ENCODE data around the gene SORCS1.

Gene SORCS1

DNA sequence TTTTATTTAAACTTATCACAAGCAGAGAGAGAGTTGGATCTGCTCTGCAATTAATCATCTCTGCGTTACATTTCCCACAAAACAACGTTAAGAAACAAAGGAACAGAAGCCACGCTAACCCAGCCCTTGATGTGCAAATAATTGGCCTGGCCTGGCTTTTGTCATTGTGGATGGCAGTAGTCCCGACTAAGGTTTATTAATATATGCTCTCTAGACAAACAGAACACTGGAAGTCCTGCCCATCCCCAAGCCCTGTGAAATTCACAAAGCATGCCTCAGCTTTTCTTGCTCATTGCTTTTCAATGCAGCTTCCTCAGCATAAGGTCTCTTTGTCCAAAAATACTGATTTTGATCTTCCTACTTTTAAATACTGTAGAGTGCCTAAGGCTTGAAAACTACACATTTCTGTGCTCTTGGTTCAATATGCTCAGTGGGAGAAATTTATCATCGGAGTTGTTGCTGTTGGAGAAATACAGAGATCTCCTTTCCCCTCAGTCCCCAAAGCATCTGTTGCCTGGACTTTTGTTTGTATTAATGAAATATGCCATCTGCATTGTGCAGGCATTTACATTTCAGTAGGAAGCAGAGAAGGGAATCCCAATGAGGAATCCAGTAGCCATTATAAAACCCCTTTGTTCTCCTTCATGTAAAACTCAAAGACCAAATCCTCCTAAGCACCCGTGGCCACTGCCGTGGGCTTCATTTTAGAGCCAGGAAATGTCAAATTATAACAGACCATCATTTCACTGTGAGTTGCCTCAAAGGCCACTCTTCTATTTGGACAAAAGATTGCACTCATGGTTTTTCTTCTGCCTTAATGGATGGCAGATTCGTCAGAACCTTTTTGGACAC, 61.1 kb downstream of the SORCS1 start:
- DNase-seq = no peak

DNA sequence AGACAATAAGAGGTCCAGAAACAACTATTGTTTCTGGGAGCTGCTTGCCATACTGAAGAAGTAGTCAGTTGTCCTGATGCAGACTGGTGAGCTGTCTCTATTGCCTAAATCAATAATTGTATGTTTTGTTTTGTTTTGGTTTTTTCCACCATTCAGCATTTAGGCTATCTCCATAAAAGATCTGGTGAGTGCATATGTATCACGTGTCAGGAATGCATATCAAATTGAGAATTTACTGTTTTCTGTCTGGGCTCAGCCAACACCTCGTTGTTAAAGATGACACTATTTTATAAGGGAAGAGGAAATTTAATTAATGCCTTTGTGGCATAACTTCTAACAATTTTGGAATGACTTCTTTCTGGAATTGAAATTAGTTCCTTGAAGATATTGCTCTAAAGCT, 66.2 kb downstream of the SORCS1 start:
- DNase-seq = no peak

DNA sequence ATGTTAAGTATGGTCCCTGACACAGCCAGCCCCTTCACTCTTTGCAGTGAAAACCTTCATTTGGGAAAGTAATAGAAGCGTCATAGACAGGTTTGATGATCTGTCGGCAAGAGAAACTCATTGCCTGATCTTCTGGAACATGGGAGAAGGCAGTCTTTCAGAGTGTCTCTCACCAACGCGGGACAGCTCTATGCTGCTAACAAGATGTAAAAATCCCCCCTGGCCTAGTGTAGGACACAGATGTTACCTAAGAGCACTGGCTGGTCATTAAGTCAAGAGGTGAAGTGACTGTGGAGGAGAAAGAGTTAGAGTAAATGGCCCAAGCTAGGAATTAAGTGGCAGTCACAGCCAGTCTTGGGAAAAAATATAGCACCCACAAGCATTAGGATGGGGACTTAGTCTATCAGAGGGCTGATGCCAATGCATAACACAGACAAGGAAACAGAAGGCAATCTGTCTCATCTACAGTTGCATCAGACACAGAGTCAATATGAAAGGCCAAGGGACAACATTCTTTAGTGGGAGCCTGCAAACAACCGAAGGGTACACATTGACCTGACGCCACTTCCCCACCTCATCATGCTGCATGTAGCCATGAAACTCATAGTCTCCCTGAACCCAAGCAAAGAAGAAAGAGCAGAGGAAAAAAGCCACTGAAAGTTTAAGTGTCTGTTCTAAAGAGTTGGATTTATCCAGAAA, 69.5 kb downstream of the SORCS1 start:
- no peak for DNase-seq

DNA sequence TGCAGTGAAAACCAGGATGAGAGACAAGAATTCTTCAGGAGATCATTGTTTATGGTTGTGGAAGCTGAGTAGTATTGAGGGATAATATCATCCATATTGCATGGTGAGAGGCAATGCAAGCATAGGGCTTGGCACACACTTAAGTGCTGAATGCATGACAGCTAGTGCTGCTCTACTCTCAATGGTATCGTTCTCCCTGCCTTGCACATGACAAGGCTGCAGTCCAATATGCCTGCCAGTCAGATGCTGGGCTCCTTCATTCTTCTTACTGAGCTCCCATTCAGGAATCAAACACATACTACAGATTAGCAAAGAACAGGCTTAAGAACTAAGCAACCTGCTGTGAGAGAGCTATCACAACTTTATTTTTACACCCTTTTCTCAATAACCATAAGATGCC, 72.2 kb downstream of the SORCS1 start:
- DNase-seq = no peak

DNA sequence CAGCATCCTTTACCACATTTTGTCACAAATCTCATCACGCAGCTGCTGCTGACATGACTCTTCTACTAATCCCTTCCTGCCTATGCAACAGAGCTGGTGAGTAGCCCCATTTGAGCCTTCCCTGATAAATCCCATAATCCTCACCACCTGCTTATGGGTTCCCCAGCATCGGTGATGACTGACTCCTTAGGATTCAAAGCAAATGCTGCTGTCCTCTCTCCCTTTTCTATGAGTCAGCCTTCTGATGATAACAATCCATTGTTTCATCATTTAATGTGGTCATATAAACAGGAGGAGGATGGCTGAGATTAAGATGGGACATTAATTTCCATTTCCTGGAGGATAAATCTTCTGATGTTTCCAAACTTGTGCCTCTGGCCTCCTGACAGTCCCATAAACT, 73.4 kb downstream of the SORCS1 start:
- DNase-seq = no peak

DNA sequence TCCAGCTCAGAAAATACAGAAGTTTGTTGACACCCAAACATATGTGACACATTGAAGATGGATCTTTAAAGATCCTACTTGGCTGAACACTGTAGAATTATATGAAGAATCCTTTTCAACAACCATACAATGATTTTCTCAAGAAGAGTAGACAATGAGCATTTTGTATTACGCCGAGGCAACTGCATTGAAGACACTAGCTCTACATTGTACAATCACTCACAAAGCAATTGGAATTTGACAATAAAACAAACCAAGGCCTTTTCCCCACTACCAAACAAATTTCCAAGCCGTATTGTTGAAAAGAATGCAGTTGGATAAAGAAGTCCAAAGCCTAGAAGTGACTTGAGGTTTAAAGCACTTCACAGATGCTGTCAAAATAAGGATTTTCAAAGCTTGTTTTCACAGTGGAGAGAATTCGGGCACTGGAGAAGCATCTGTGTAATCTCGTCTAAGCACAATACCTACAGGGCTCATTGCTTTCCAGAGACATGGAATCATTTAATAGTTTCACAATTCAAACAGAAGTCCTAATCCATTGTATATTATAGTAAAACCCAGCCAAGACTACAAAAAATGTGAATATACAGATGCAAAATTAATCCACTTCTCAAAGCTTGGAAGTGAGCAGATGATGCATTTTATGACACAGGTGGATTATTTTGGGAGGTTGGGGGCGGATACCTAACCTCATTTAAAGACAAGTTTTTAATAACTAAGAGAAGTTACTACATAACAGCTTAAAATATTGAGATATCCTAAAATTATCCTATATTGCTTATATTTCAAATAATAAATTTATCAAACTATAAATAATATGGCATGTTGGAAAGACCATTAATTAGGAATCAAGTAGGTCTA, 78.6 kb downstream of the SORCS1 start:
- DNase-seq = no peak

DNA sequence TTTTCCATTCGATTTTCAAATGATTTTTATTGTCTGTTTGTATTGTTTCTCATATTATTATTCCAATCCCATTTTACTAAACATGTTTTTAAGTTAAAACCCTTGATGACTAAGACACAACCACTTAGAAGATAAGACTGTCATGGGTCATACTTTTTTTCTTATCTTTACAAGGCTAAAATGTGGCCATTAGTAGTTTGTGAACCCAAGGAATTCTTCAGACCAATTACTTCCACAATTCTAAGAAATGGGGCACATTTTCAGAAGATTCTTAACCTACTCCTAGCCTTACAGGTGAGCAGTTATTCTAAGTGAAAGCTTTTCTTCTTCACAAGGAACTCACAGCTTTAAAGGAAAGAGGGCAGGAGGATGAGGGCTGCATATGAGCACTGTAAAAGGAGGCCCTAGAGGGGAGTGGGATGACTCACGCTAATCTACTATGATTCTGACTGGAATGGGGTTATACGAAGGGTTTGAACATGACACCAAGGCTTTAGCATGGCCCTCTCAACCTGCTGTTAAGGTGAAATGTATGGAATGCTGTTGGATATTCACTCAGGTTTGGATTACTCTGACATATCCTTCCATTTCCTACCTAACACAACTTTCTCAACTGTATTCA, 81.0 kb downstream of the SORCS1 start:
- no peak for DNase-seq

DNA sequence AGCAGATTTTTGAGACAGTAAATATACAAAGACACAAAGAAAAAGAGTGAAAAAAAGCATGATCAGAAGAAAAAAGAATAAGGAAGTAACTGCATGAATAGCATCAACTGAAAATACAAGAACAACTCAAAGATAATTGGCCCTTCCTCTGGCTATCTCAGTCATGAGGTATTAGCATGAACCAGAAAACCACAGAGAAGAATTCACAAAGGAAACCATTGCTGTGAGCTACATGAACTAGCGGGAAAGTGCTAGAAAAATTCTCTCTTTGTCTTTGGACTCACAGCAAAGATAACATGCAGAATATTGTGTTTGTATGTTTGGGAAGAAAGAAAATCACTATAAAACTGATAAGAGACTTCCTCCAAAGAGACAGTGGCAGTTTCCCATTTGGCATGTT, 82.9 kb downstream of the SORCS1 start:
- no peak for DNase-seq

DNA sequence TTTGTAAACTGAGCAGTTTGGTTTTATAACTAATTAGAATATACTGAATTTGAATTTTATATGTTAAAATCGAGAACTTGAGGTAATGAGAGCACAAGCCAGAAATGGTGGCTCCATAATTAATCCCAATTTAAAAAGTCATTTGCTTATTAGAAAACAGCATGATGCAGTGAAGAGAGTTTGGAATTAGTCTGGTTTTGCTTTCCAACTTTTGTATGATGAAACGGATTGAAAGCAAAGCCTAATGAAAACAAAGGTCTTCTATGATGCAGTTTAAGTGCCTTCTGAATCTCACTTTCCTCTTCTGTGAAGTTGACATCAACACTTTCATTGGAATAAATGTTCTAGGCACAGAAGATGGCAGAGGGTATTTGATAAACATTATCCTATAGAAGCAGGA, 89.4 kb downstream of the SORCS1 start:
- DNase-seq = no peak

DNA sequence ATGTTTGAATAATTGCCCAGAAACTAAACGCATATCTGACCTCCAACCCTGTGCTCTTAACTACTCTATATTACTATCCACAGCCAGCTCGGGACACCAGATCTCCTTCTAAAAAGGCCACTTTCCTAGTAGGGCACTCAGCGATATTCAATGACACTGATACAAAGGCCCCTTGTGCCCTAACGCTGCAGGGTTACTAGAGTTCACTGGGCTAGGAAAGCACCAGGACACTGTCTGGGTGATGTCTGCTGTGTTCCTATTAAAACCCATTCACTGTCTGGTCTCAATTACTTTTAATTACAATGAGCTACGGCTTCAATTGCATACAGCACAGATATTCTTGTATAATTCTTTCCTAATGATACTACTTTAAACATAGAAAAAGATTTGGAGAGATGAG, 91.7 kb downstream of the SORCS1 start:
- no peak for DNase-seq

DNA sequence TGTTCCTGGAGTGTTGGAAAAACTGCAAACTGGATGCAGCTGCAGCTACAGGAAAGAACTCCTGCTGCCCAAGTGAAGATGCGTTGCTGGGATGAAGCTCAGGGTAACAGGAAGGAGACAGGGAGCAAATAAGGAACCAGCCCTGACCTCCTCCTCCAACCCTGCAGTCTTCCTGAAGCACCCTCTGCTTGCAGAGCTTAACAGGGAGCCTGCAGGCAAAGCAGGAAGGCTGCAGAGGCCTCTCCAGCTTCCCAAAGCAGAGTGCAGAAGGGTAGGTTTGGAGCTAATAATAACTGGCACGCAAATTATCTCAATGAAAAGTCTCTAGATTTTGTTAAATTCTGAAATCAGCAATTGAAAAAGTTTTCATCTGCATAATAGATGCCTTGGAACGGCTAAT, 92.5 kb downstream of the SORCS1 start:
- DNase-seq = no peak

DNA sequence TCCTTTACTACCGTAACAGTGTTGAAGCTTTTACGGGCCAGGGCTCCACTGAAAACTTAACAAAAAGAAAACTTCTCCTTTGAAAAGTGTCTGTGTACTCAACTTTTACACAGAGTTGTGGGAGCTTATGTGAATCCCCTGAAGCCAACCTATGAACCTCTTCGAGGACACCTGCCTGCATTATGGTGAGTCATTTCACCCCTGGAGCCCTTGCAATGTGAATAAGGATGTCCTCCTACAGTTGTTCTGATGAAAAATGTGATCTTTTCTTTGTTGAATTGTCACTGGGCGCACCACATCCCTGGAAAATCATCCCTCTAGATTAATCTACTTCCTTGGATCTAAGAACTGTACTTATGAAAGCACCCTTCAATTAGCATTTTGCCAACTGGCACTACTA, 93.2 kb downstream of the SORCS1 start:
- DNase-seq = no peak

DNA sequence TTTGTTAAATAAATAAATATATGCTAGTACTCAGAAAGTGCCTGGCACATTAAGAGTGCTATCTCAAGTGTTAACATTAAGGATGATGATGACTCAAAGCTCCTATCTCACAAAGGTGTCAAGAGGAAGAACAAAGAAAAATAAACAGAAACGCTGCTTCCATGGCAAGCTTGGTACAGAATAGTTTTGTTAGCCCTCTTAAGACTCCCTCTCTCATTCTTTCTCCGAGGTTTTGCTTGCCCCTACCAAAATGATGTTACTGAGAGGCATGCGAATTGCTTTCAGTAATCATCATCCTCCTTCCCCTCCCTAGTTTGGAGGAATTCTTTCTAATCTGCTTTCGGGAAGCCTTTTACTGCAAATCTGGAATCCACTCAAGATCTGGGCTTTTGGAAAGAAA, 96.7 kb downstream of the SORCS1 start:
- DNase-seq = no peak

DNA sequence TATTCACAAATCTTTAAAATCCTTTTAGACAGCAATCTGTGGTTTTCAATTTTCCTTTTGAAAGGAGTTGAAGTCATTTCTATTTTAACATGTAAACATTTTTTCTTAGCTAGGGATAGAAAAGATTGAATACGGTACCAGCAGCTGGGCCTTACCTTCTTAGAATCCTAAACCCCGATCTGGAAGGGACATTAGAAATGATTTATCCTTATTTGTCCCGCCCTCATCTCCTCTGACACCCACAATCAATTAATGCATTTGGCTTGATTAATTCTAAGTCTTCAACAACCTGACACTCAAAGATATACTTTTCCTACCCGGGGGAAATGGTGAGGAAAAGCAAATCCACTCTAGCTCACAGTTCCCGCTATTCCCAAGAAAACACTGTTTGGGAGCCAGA, 100.4 kb downstream of the SORCS1 start:
- DNase-seq = no peak

DNA sequence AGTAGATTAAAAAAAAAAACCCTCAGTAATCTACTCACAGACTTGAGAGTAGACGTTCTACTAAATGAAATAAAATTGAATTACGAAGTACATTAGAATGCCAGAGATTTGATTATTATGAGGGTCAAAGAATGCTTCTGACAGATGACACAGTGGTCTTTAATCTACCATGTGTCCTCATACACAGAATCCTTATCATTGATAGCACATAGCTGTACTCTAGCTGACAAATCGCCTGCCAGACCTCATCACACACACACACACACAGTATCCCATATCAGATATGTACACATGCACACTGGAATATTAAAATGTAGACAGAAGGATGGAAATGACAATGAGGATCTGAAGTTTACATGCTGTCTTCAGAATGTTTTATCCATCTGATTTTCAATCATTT, 104.6 kb downstream of the SORCS1 start:
- DNase-seq = no peak

DNA sequence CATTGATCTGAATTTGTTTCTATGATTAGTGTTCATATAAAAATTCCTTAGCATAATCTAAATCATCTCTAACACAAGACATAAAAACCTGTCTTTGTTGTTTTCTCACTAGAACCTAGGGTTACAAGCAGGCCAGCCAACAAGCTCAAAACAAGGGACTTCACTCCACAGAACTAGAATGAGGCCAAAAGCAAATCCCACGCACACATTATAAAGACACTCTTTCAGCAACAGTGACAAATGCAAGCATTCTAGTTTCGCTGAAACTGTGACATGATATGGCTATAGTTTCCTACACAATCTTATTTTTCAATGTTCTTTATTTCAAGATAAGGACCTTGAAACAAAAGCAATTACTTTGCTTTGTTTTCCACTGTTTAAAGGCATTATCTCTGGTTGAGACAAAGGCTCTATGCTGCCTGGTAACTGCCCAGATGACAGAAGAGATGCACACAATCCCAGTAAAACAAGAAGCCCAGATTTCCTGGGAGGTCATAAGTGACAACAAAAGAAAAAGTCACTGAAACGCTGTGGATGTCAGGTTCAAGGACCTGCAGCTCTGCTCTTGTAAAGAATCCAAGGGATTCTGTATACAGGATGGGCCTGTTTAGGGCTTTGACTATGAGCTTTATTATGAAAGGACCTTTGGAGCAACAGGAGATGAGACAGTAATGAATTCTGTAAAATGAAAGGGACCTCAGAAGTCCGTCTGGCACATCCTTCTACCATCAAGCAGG, 105.3 kb downstream of the SORCS1 start:
- DNase-seq = no peak

DNA sequence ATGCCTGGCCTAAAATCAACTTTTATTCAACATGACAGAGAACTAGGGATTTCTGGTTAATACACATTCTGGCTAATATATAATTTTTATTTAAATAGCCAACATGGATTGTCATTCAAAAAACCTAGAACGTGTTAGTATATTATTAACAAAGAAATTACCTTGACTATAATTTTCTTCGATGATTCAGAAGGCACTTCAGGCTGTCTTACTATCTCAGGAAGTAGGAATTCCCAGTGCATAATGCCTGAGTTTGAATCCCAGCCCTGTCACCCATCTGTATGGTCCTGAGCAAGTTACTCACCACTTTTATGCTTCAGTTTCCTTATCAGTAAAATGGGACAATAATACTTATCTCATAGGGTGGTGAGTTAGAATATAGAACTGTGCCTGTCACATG, 106.2 kb downstream of the SORCS1 start:
- DNase-seq = no peak

DNA sequence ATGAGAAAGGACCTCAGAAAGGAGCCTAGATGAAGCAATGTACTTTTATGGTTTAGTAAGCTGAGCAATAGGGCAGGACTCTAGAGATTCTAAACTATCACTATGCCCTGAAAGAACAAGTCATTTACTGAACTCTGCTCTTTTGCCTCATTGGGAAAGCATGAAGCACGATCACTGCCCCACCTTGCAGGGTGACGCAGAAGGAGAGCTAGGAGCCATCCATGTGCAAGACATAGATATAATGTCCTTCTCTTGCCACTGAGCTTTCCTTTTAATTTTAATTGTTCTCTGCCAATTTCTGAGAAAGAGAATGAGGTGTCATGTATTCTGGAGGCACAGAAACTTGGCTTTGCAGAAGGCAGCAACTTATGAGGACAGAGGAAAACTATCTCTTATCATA, 108.3 kb downstream of the SORCS1 start:
- DNase-seq = no peak

DNA sequence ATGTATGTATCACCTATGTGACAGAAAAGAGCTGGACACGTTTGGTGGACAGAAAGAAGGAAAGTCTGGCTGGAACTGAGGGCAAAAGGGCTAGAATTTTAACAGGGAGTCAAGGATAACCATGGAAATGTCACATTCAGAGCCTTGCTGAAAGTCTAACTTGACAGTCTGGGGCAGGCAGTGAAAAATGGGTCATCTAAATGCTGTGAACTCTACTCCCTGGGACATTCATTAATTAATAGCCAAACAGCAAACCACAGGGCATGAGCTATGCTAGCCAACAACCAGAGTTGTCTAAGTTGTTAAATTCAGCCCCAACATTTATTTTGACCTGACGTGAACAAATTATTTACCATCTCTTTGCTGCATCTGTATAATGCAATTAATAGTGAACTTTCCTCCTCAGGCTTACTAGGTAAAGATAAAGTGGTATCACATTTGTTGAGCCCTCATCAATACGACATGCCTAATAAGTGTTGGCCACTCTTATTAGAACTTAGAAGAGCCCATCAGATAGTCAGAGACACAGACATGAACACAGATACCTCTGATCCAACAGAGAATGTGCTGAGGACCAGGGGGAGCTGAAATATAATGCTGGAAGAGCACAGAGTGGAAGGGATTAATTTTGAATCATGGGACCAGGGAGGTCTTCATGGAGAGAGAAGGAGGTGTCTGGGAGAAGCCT, 109.9 kb downstream of the SORCS1 start:
- DNase-seq = no peak

DNA sequence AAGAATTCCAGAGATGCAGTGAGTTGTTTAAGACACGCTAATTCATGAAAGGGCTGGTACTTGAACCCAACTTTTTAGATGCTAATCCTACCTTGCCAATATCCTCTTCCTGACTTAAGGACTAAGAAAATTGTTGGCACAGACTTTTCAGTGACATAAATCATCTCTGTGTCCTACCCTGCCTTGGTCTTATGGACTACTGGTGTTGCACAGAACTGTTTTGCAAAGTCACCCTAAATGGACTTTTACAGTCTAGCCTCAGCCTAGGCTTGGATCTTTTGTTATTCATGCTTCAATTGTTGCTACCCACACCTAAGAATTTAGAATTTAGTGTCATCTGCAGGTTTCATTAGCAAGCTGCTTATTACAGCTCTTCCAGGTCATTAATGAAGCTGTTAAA, 112.7 kb downstream of the SORCS1 start:
- no peak for DNase-seq

DNA sequence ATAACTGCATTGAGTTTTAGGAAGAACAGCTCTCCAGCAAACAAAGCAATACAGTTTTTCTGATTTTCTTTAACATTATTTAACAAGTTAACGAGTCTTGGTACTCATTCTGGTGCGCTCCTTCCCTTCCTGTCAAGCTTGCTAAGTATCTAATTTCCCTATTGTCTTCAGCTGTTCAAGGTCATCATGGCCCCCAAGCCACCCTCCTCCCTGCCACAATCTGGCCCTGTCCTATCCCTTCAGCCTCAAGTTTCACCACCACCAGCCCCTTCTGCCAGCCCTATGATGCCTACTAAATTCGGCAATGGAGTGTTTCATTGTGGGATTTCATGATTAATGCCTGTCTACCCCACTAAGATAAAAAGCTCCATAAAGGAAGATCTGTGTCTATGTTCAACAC, 121.0 kb downstream of the SORCS1 start:
- DNase-seq = no peak
